Measurements from ENCODE around the gene MYO6.

The MYO6 gene

GRCh38 chr6:75748003-75748742 is 866 bp upstream of the MYO6 start:
- in situ Hi-C loops (cut with HindIII; ENCODE audit: low pct_unique_long_range_greater_than_20kb, low sequenced_read_pairs), result no loop called here
- DNase-seq (ENCODE audit: low read depth in 1 of 2, low spot score in 1 of 2), result no peak
- no peak for TF ChIP-seq JUND (IDR thresholded peaks at IDR 0.05; ENCODE audit: low read depth)

DNA sequence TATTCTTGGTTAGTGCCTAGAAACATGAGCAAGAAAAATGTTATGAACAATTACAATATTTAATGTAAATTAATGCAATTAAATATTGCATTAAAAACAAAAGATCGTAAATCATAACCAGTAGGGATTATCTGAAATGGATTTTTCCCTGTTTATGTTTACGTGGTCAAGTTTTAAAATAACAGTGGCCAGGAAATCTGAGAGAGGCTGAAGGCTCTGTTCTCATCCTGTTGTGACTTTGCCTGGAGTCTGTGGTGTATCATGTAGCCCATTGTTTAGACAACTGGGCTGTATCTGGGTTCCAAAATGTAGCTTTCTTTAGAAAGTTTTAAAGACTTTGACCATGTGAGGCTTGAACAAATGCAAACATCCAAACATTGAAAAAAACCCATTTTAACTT is 2.4 kb downstream of the MYO6 start:
- TF ChIP-seq JUND (IDR thresholded peaks at IDR 0.05; ENCODE audit: low read depth), result no peak
- no peak for DNase-seq (ENCODE audit: low read depth in 1 of 2, low spot score in 1 of 2)
- in situ Hi-C loops (cut with HindIII; ENCODE audit: low pct_unique_long_range_greater_than_20kb, low sequenced_read_pairs), result no loop called here

- TF ChIP-seq JUND (IDR thresholded peaks at IDR 0.05; ENCODE audit: low read depth), result no peak
- DNase-seq (ENCODE audit: low read depth in 1 of 2, low spot score in 1 of 2), result no peak
- in situ Hi-C loops (cut with HindIII; ENCODE audit: low pct_unique_long_range_greater_than_20kb, low sequenced_read_pairs), result no loop called here
These were observed 3.3 kb downstream of the MYO6 start for GRCh38 chr6:75752365-75752764.

DNA sequence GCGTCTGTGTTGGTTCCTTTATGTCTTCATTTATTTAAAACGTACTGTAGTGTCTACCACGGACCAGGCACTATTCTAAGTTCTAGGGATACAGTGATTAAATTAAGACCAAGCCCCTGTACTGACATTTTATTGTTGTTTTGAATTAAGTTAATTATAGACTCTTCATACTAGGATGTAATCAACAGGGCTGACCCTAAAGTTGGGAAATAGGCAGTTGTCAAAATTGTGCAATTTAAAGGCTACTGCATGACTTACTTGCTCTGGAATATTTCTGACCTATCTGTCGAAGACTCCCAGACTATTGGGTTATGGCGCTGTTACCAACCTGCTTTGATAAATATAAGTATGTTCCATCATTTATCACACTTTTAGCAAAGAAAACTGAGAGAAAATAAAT is 6.7 kb downstream of the MYO6 start:
- in situ Hi-C loops (cut with HindIII; ENCODE audit: low pct_unique_long_range_greater_than_20kb, low sequenced_read_pairs), result no loop called here
- DNase-seq (ENCODE audit: low read depth in 1 of 2, low spot score in 1 of 2), result no peak
- no peak for TF ChIP-seq JUND (IDR thresholded peaks at IDR 0.05; ENCODE audit: low read depth)

- in situ Hi-C loops (cut with HindIII; ENCODE audit: low pct_unique_long_range_greater_than_20kb, low sequenced_read_pairs), result no loop called here
- no peak for TF ChIP-seq JUND (IDR thresholded peaks at IDR 0.05; ENCODE audit: low read depth)
These were observed 8.3 kb downstream of the MYO6 start for GRCh38 chr6:75757295-75757694.

GRCh38 chr6:75758061-75758460 is 9.0 kb downstream of the MYO6 start:
- DNase-seq (ENCODE audit: low read depth in 1 of 2, low spot score in 1 of 2), result no peak
- TF ChIP-seq JUND (IDR thresholded peaks at IDR 0.05; ENCODE audit: low read depth), result no peak
- in situ Hi-C loops (cut with HindIII; ENCODE audit: low pct_unique_long_range_greater_than_20kb, low sequenced_read_pairs), result no loop called here

More at GRCh38 chr6:75757295-75757694, 8.3 kb downstream of the MYO6 start:
- no peak for DNase-seq (ENCODE audit: low read depth in 1 of 2, low spot score in 1 of 2)

GRCh38 chr6:75759207-75759606 is 10.2 kb downstream of the MYO6 start:
- in situ Hi-C loops (cut with HindIII; ENCODE audit: low pct_unique_long_range_greater_than_20kb, low sequenced_read_pairs), result no loop called here
- no peak for DNase-seq (ENCODE audit: low read depth in 1 of 2, low spot score in 1 of 2)
- no peak for TF ChIP-seq JUND (IDR thresholded peaks at IDR 0.05; ENCODE audit: low read depth)

DNA sequence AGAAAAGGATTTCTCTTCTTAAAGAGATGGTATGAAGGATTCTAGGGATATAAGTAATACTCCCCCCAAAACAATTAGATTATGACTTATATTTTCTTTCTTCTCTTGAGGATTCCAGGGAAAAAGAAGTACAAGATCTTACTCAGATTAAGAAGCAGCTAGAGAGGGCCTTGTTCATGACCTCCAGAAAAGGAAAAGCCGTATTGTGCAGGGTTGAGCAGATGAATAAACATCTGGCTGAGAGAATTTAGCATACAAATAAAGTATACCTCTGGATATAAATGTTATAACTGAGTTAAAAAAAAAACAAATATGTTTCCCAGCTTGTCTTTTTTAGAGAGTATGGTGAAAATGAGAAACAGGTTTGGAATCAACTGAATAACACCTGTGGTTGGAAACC is 11.3 kb downstream of the MYO6 start:
- no peak for DNase-seq (ENCODE audit: low read depth in 1 of 2, low spot score in 1 of 2)
- no peak for TF ChIP-seq JUND (IDR thresholded peaks at IDR 0.05; ENCODE audit: low read depth)
- in situ Hi-C loops (cut with HindIII; ENCODE audit: low pct_unique_long_range_greater_than_20kb, low sequenced_read_pairs), result no loop called here

GRCh38 chr6:75761489-75761888 is 12.4 kb downstream of the MYO6 start:
- DNase-seq (ENCODE audit: low read depth in 1 of 2, low spot score in 1 of 2), result no peak
- no peak for TF ChIP-seq JUND (IDR thresholded peaks at IDR 0.05; ENCODE audit: low read depth)
- in situ Hi-C loops (cut with HindIII; ENCODE audit: low pct_unique_long_range_greater_than_20kb, low sequenced_read_pairs), result no loop called here

DNA sequence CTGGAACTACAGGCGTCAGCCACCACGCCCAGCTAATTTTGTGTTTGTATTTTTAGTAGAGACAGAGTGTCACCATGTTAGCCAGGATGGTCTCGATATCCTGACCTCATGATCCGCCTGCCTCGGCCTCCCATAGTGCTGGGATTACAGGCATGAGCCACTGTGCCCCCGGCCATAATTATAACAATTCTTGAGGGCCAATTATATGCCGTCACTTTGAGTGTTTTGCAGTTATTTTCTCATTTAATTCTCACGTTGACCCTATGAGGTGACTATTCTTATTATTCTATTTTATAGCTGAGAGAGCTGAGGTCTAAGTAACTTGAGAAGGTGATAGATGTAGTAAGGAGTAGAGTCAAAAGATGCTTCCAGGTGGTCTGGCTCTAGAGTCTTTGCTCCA is 13.0 kb downstream of the MYO6 start:
- in situ Hi-C loops (cut with HindIII; ENCODE audit: low pct_unique_long_range_greater_than_20kb, low sequenced_read_pairs), result no loop called here
- TF ChIP-seq JUND (IDR thresholded peaks at IDR 0.05; ENCODE audit: low read depth), result no peak
- DNase-seq (ENCODE audit: low read depth in 1 of 2, low spot score in 1 of 2), result no peak

DNA sequence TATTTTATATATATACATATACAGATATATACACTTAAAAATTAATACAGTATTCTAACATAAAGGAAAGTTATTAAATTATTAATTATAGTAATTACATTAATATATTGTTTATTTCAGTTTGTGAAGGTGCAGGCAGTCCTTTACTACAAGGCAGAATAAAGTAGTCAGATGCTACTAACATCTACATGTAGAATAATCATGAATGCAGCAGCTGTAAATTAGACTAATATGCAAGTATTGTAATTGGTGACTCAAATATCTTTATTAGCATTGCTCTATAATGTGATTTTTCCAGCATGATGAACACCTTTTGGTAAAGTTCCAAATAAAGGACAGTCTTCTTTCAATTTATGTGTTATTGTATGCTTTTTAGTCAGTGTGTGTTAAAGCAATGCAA is 17.3 kb downstream of the MYO6 start:
- TF ChIP-seq JUND (IDR thresholded peaks at IDR 0.05; ENCODE audit: low read depth), result no peak
- DNase-seq (ENCODE audit: low read depth in 1 of 2, low spot score in 1 of 2), result no peak
- in situ Hi-C loops (cut with HindIII; ENCODE audit: low pct_unique_long_range_greater_than_20kb, low sequenced_read_pairs), result no loop called here

DNA sequence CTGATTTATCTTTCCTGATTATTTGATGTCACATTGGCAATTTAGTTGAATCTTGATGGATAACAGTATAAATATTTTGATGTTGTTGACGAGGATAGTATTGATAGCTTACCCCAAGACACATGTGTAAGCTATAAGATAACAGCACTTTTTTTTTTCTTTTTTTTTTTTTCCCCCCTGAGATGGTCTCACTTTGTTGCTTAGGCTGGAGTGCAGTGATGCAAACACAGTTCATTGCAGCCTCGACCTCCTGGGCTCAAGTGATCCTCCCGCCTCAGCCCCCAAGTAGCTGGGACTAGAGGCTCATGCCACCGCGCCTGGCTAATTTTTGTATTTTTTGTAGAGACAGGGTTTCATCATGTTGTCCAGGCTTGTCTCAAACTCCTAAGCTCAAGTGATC is 21.8 kb downstream of the MYO6 start:
- no peak for TF ChIP-seq JUND (IDR thresholded peaks at IDR 0.05; ENCODE audit: low read depth)

DNA sequence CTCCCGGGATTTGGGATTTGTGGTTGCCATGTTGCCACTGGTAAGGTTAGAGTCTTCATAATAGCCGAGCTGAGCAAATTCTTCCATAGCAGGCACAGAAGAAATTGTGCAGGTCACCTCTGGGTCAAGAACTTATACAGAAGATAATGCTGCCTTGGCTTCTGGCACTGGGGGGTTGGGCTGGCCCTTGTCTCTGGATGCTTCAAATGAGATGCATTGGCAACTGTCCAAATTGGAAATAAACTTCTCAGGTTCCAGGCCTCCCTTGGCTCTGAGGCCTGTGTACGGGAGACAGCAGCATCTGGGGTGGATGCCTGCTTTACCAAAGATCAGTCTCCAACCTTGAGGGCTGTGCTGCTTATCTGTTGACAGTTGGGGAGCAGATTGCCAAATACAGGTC is 26.2 kb downstream of the MYO6 start:
- no peak for TF ChIP-seq JUND (IDR thresholded peaks at IDR 0.05; ENCODE audit: low read depth)
- in situ Hi-C loops (cut with HindIII; ENCODE audit: low pct_unique_long_range_greater_than_20kb, low sequenced_read_pairs), result no loop called here
- DNase-seq (ENCODE audit: low read depth in 1 of 2, low spot score in 1 of 2), result no peak

More for the DNA sequence above, 21.8 kb downstream of the MYO6 start:
- in situ Hi-C loops (cut with HindIII; ENCODE audit: low pct_unique_long_range_greater_than_20kb, low sequenced_read_pairs), result no loop called here
- DNase-seq (ENCODE audit: low read depth in 1 of 2, low spot score in 1 of 2), result no peak

DNA sequence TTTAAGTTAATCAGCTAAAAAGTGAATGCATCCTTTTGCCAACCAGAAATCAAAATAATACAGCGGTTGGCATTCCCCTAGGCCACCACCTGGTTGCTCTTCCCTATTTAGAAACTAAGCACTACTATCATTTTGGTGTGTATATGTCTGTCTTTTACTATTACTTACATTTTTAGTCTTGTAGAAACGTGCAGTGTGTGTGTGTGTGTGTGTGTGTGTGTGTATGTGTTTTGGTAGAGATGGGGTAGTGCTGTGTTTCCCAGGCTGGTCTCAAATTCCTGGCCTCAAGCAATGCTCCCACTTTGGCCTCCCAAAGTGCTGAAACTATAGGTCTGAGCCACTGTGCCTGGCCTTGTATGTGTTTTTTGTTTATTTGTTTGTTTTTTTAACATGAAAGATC is 27.4 kb downstream of the MYO6 start:
- in situ Hi-C loops (cut with HindIII; ENCODE audit: low pct_unique_long_range_greater_than_20kb, low sequenced_read_pairs), result no loop called here

More for the DNA sequence above, 27.4 kb downstream of the MYO6 start:
- DNase-seq (ENCODE audit: low read depth in 1 of 2, low spot score in 1 of 2), result no peak
- no peak for TF ChIP-seq JUND (IDR thresholded peaks at IDR 0.05; ENCODE audit: low read depth)
